Measurements from ENCODE around the gene SLC6A12.

The SLC6A12 gene

GRCh38 chr12:210277-211141, 3.4 kb downstream of the SLC6A12 start:
- Histone ChIP-seq H3K9me3 (ENCODE audit: severe bottlenecking) (no peaks in the 10 kb centered on the region), H3K36me3 (ENCODE audit: low read depth) (no peaks in the 10 kb centered on the region), H3K4me1 (ENCODE audit: insufficient read depth, poor library complexity, severe bottlenecking) (no peaks in the 10 kb centered on the region), H3K4me3 (ENCODE audit: severe bottlenecking) (no peak overlapping the region), H3K27ac (ENCODE audit: poor library complexity, severe bottlenecking) (no peak overlapping the region), H3K27me3 (ENCODE audit: insufficient read depth, poor library complexity, severe bottlenecking) (peaks cover 24% of the 10 kb centered on the region)
- no peak for TF ChIP-seq CTCF (IDR thresholded peaks at IDR 0.05; ENCODE audit: poor library complexity, severe bottlenecking)
- no peak for ATAC-seq (ENCODE audit: low read depth)
- no peak for DNase-seq (ENCODE audit: low spot score)

GRCh38 chr12:209851-210250, 4.1 kb downstream of the SLC6A12 start:
- DNase-seq (ENCODE audit: low spot score) (no peak), ATAC-seq (ENCODE audit: low read depth) (no peak)
- Histone ChIP-seq H3K4me3 (ENCODE audit: severe bottlenecking) (no peak overlapping the region), H3K27ac (ENCODE audit: poor library complexity, severe bottlenecking) (no peak overlapping the region), H3K4me1 (ENCODE audit: insufficient read depth, poor library complexity, severe bottlenecking) (no peaks in the 10 kb centered on the region), H3K9me3 (ENCODE audit: severe bottlenecking) (no peaks in the 10 kb centered on the region), H3K27me3 (ENCODE audit: insufficient read depth, poor library complexity, severe bottlenecking) (peaks cover 26% of the 10 kb centered on the region), H3K36me3 (ENCODE audit: low read depth) (no peaks in the 10 kb centered on the region)
- TF ChIP-seq CTCF (IDR thresholded peaks at IDR 0.05; ENCODE audit: poor library complexity, severe bottlenecking): no peak

- ATAC-seq (ENCODE audit: low read depth) (no peak), DNase-seq (ENCODE audit: low spot score) (no peak)
- Histone ChIP-seq H3K4me3 (ENCODE audit: severe bottlenecking) (no peak overlapping the region), H3K27me3 (ENCODE audit: insufficient read depth, poor library complexity, severe bottlenecking) (peaks cover 29% of the 10 kb centered on the region), H3K4me1 (ENCODE audit: insufficient read depth, poor library complexity, severe bottlenecking) (no peaks in the 10 kb centered on the region), H3K36me3 (ENCODE audit: low read depth) (no peaks in the 10 kb centered on the region), H3K9me3 (ENCODE audit: severe bottlenecking) (no peaks in the 10 kb centered on the region), H3K27ac (ENCODE audit: poor library complexity, severe bottlenecking) (no peak overlapping the region)
- TF ChIP-seq CTCF (IDR thresholded peaks at IDR 0.05; ENCODE audit: poor library complexity, severe bottlenecking): no peak
Measured at GRCh38 chr12:209246-209645, 4.7 kb downstream of the SLC6A12 start.

- TF ChIP-seq CTCF (IDR thresholded peaks at IDR 0.05; ENCODE audit: poor library complexity, severe bottlenecking): no peak
Measured at GRCh38 chr12:208813-209212, 5.1 kb downstream of the SLC6A12 start.

GRCh38 chr12:207804-208203, 6.2 kb downstream of the SLC6A12 start:
- DNase-seq (ENCODE audit: low spot score): no peak
- no peak for TF ChIP-seq CTCF (IDR thresholded peaks at IDR 0.05; ENCODE audit: poor library complexity, severe bottlenecking)
- ATAC-seq (ENCODE audit: low read depth): no peak
- H3K9me3 ChIP-seq (ENCODE audit: severe bottlenecking): no peaks in the 10 kb centered on the region
- H3K27ac ChIP-seq (ENCODE audit: poor library complexity, severe bottlenecking): no peak overlapping the region
- H3K4me3 ChIP-seq (ENCODE audit: severe bottlenecking): no peak overlapping the region
- H3K4me1 ChIP-seq (ENCODE audit: insufficient read depth, poor library complexity, severe bottlenecking): no peaks in the 10 kb centered on the region
- H3K27me3 ChIP-seq (ENCODE audit: insufficient read depth, poor library complexity, severe bottlenecking): peaks cover 26% of the 10 kb centered on the region
- H3K36me3 ChIP-seq (ENCODE audit: low read depth): no peaks in the 10 kb centered on the region

More at GRCh38 chr12:208813-209212, 5.1 kb downstream of the SLC6A12 start:
- ATAC-seq (ENCODE audit: low read depth) (no peak), DNase-seq (ENCODE audit: low spot score) (no peak)
- Histone ChIP-seq H3K27me3 (ENCODE audit: insufficient read depth, poor library complexity, severe bottlenecking) (peaks cover 29% of the 10 kb centered on the region), H3K4me3 (ENCODE audit: severe bottlenecking) (no peak overlapping the region), H3K36me3 (ENCODE audit: low read depth) (no peaks in the 10 kb centered on the region), H3K4me1 (ENCODE audit: insufficient read depth, poor library complexity, severe bottlenecking) (no peaks in the 10 kb centered on the region), H3K27ac (ENCODE audit: poor library complexity, severe bottlenecking) (no peak overlapping the region), H3K9me3 (ENCODE audit: severe bottlenecking) (no peaks in the 10 kb centered on the region)

All from RWPE2 (cell line).